K562 (cell line): ENCODE data around the gene PPWD1. TPM values are rescaled to one million over a fixed set of nuclear protein-coding genes. Genes with fewer than 3 reads are reported as not detected.

Experiments
- C11orf30 ChIP-seq: fragments of 450-650 bp; IDR thresholded peaks from 2 replicates; pipeline ENCODE4 v1.6.1; 2016; ENCODE audit warnings: low read depth, mild to moderate bottlenecking
- CBX2 ChIP-seq: fragments of 200-600 bp; sonication (generic); IDR thresholded peaks from one replicate; pipeline ENCODE4 v1.6.1; 2012; ENCODE audit warnings: mild to moderate bottlenecking, low read length, inconsistent platforms; ENCODE audit not compliant: insufficient read depth, poor library complexity, severe bottlenecking
- HIVEP1 ChIP-seq: fragments of 250-450 bp; sonication (Bioruptor Pico); IDR thresholded peaks from 2 replicates; pipeline ENCODE4 v1.4.0; 2020; ENCODE audit warnings: mild to moderate bottlenecking
- JUN ChIP-seq, 2 experiments: sonication (generic) in 1 of 2; formaldehyde crosslinking in 1 of 2; IDR thresholded peaks; 2 replicates each; pipeline versions ENCODE4 v1.6.1 to v1.8.0; 2012 to 2022; ENCODE audit warnings: borderline replicate concordance in 2 of 2, mild to moderate bottlenecking in 2 of 2, improper control_type of control experiment in 1 of 2, low read depth in 1 of 2, low read length in 1 of 2, missing genetic modification reagents in 1 of 2
- POLR2H ChIP-seq: IDR thresholded peaks from 2 replicates; pipeline ENCODE4 v1.6.1; 2016; ENCODE audit warnings: missing genetic modification characterization, low read depth, mild to moderate bottlenecking, control low read depth, missing compliant biosample characterization, moderate library complexity
- SMARCE1 ChIP-seq: fragments of 450-650 bp; IDR thresholded peaks from 2 replicates; pipeline ENCODE4 v1.7.1; 2016; ENCODE audit warnings: mild to moderate bottlenecking
- TAF1 ChIP-seq: IDR thresholded peaks from 2 replicates; pipeline ENCODE4 v1.6.1; 2011; ENCODE audit warnings: mild to moderate bottlenecking, low read length, moderate library complexity; ENCODE audit not compliant: insufficient read depth, control insufficient read depth, severe bottlenecking; ENCODE audit errors: extremely low read depth
- TRIM24 ChIP-seq, 2 experiments: fragments of 450-650 bp; IDR thresholded peaks; 2 replicates each; pipeline ENCODE4 v1.6.1; 2016
- U2AF1 ChIP-seq: fragments of 200-400 bp; formaldehyde crosslinking; optimal IDR thresholded peaks from 2 replicates; pipeline ENCODE3; 2017; ENCODE audit warnings: mild to moderate bottlenecking, low read depth, low read length, moderate library complexity
- ZBTB8A ChIP-seq: fragments of 450-650 bp; IDR thresholded peaks from 2 replicates; pipeline ENCODE4 v1.6.1; 2018; ENCODE audit warnings: mild to moderate bottlenecking, moderate library complexity; ENCODE audit not compliant: partially characterized antibody
- ZFPM2 ChIP-seq: fragments of 250-450 bp; sonication (Bioruptor Pico); IDR thresholded peaks from 2 replicates; pipeline ENCODE4 v1.5.1; 2022; ENCODE audit warnings: mild to moderate bottlenecking
- ZNF12 ChIP-seq: sonication (generic); formaldehyde crosslinking; IDR thresholded peaks from 2 replicates; pipeline ENCODE4 v1.4.0; 2020; ENCODE audit warnings: mild to moderate bottlenecking, missing genetic modification reagents
- ZNF445 ChIP-seq: fragments of 250-450 bp; sonication (Bioruptor Pico); IDR thresholded peaks from 2 replicates; pipeline ENCODE4 v1.4.0; 2020; ENCODE audit warnings: low read depth, mild to moderate bottlenecking, moderate library complexity
- ZNF695 ChIP-seq: fragments of 450-650 bp; formaldehyde crosslinking; IDR thresholded peaks from 2 replicates; pipeline ENCODE4 v1.4.0; 2020; ENCODE audit warnings: mild to moderate bottlenecking, moderate library complexity
- polyA plus RNA-seq, 8 experiments: library from polyadenylated mRNA; depleted of rRNA in 4 of 8; stranded (reverse) in 5 of 8; unstranded in 3 of 8; fragments of >200 nt; fragmentation: Nextera tagmentation in 2 of 8; fragmentation: Illumina TruSeq in 1 of 8; extraction: Ambion mirVana in 2 of 8; extraction: Trizol in 1 of 8; gene quantifications; 2 replicates each; pipeline versions ENCODE4 v1.2.1 to v1.2.3, GENCODE V29; 2011 to 2014; ENCODE audit warnings: inconsistent platforms in 1 of 8, missing spikeins in 1 of 8
- total RNA-seq, 7 experiments: library from RNA; depleted of rRNA in 6 of 7; stranded (reverse); fragments of >200 nt in 6 of 7; fragmentation: Illumina TruSeq in 2 of 7; extraction: Trizol in 2 of 7; gene quantifications; 2 replicates each; pipeline versions ENCODE4 v1.2.1 to v1.2.3, GENCODE V29; 2011 to 2021; ENCODE audit warnings: low replicate concordance in 1 of 7
- TF ChIP-seq, protein P1 (sequence below): fragments of 450-650 bp; IDR thresholded peaks from one replicate; pipeline ENCODE4 v1.6.1; 2018; ENCODE audit warnings: mild to moderate bottlenecking, moderate library complexity; ENCODE audit not compliant: partially characterized antibody
- TF ChIP-seq, protein P2 (sequence below): sonication (generic); IDR thresholded peaks from 2 replicates; pipeline ENCODE4 v1.6.1; 2016
- TF ChIP-seq, protein P3 (sequence below): fragments of 450-650 bp; formaldehyde crosslinking; IDR thresholded peaks from 2 replicates; pipeline ENCODE4 v1.4.0; 2020; ENCODE audit warnings: mild to moderate bottlenecking, moderate library complexity
- TF ChIP-seq, protein P4 (sequence below): fragments of 250-450 bp; sonication (Bioruptor Pico); IDR thresholded peaks from 2 replicates; pipeline ENCODE4 v1.5.0; 2021

Gene PPWD1
- total and polyA plus RNA-seq, 9 of the 15 experiments (the other 6 are each of a cell fraction or from before 2014, with no cell fraction given): 24.1 to 89.2 (median 51.4) TPM

DNA sequence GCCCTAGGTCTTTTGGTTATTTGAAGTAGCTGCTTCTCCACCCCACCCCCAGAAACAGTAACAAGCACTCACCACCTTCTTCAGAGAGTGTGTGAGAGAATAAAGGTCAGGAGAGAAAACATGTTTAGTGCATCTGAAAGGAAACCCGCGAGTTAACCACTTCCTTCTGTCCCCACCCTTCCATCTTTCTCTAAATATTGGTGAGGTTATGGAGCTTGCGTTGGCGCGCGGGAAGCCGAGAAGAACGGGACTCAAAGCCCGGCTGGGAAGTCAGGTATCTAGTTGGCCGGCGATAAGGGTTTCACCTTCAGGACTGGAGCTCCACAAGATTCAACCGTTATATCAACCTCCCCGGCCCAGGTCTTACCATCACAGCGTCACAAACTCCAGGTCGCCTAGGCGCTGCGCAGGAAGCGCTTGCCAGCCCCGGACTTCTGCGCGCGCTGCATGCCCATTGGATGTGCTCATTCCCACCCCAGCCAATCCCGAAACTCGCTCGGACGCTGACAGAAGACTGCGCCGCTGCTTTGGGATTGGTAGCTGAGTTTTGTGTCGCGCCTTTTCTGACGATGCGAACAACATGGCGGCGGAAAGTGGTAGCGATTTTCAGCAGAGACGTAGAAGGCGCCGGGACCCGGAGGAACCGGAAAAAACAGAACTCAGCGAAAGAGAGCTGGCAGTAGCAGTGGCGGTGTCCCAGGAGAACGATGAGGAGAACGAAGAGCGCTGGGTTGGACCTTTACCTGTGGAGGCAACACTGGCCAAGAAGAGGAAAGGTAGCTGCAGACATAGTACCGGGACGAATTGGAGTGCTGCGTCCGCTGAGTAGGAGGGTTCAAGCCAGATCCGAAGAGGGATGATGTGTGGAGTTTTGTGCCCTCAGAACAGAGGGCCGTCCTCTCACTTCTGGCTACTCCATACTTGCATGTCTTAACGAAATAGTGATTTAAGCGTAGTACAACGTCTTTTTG, at the start of gene PPWD1, which contains the start of gene CENPK (continued):
- TF ChIP-seq, protein P1, sequence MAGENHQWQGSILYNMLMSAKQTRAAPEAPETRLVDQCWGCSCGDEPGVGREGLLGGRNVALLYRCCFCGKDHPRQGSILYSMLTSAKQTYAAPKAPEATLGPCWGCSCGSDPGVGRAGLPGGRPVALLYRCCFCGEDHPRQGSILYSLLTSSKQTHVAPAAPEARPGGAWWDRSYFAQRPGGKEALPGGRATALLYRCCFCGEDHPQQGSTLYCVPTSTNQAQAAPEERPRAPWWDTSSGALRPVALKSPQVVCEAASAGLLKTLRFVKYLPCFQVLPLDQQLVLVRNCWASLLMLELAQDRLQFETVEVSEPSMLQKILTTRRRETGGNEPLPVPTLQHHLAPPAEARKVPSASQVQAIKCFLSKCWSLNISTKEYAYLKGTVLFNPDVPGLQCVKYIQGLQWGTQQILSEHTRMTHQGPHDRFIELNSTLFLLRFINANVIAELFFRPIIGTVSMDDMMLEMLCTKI: no peak
- TF ChIP-seq ZNF695 (no peak), C11orf30 (peak; percentile 100), JUN (IDR thresholded peaks at IDR 0.05; ENCODE audit: borderline replicate concordance, low read depth, low read length) (peak; percentile 3; the same call in 1 of the 2 replicates), JUN (CRISPR knock-in tag; IDR thresholded peaks at IDR 0.05; ENCODE audit: borderline replicate concordance) (no peak), TRIM24 (IDR thresholded peaks at IDR 0.05) (no peak), SMARCE1 (no peak), TAF1 (peak; percentile 91), ZFPM2 (CRISPR knock-in tag) (no peak), ZBTB8A (no peak), ZNF12 (no peak), ZNF445 (no peak), HIVEP1 (CRISPR knock-in tag) (no peak), CBX2 (no peak), POLR2H (tag) (peak; percentile 92), U2AF1 (no peak)
- TF ChIP-seq, protein P2, sequence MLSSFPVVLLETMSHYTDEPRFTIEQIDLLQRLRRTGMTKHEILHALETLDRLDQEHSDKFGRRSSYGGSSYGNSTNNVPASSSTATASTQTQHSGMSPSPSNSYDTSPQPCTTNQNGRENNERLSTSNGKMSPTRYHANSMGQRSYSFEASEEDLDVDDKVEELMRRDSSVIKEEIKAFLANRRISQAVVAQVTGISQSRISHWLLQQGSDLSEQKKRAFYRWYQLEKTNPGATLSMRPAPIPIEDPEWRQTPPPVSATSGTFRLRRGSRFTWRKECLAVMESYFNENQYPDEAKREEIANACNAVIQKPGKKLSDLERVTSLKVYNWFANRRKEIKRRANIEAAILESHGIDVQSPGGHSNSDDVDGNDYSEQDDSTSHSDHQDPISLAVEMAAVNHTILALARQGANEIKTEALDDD: peak; percentile 62; the same call in 1 of the 2 replicates
- TF ChIP-seq, protein P3, sequence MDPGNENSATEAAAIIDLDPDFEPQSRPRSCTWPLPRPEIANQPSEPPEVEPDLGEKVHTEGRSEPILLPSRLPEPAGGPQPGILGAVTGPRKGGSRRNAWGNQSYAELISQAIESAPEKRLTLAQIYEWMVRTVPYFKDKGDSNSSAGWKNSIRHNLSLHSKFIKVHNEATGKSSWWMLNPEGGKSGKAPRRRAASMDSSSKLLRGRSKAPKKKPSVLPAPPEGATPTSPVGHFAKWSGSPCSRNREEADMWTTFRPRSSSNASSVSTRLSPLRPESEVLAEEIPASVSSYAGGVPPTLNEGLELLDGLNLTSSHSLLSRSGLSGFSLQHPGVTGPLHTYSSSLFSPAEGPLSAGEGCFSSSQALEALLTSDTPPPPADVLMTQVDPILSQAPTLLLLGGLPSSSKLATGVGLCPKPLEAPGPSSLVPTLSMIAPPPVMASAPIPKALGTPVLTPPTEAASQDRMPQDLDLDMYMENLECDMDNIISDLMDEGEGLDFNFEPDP (CRISPR knock-in tag): no peak
- TF ChIP-seq, protein P4, sequence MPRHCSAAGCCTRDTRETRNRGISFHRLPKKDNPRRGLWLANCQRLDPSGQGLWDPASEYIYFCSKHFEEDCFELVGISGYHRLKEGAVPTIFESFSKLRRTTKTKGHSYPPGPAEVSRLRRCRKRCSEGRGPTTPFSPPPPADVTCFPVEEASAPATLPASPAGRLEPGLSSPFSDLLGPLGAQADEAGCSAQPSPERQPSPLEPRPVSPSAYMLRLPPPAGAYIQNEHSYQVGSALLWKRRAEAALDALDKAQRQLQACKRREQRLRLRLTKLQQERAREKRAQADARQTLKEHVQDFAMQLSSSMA (CRISPR knock-in tag): no peak
